GM21528 (cell line): Measurements from ENCODE around the gene ATXN7.
A peak's percentile ranks its signal among the peaks of the same experiment; 100 is the strongest.

Experiments used
- ATAC-seq: cut with Tn5 transposase; IDR thresholded peaks from one replicate; pipeline ENCODE4 v1.9.1; 2021; ENCODE audit warnings: mild to moderate bottlenecking, moderate library complexity; ENCODE audit not compliant: unreplicated experiment, low FRiP score

ATXN7 gene

DNA sequence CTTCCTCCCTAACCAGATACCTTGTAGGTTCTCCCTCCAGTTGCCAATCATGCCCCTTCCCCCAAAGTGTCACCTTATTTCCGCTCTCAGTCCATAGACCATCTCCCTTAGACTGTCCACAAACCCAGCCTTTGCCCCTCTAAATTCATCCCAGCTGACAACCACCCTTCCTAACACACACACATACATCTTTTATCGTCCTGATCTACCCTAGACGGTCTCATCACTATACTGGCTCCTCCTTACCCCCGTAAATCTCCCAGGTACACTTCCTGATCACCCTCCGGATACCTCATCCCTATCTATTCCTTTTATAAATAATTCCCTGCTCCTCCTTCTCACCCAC, 890 bp upstream of the ATXN7 start:
- ATAC-seq = peak; percentile 14

DNA sequence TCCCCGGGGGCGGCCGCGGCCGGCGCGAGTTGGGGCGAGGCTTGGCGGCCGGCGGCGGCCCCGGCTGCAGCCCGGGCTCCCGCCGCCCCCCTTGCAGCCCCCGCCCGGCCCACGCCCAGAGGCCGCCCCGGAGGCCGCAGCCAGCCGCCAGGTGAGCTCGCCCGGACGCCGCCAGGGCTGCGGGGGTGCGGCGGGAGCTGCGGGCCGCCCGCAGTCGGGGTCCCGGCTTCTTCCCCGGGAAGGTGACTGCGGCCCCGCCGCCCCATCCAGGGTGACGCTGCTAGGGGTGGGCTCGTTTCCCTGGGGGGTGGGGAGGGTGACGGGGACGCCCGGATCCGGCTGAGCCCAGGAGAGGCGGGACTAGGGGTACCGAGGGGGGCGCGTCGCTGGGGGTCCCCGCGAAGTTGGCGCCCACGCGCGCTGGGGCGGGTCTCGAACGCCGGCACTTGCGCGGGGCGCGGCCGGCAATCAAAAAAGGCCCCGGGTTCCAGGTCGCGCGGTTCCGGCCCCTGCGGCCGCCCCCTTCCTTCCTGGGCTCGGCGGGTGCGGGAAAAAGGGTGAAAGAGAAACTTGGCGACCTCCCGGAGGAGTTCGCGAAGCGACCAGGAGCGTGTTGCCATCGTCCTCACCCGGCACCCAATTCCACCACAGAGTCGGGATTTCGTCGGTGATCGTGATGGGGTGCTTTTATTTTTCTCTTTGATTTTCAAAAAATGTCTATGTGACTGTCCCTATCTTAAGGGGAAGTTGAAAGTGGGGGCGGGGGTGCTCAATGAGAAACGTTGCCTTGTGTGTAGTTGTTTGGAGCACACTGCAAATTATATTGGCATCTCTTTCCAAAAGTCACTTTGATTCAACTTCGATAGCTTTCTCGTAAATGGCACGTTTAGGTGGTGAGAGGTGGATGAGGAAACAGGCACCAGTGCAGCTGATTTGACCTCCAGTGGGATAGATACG, 619 bp downstream of the ATXN7 start:
- peak; percentile 48 for ATAC-seq

DNA sequence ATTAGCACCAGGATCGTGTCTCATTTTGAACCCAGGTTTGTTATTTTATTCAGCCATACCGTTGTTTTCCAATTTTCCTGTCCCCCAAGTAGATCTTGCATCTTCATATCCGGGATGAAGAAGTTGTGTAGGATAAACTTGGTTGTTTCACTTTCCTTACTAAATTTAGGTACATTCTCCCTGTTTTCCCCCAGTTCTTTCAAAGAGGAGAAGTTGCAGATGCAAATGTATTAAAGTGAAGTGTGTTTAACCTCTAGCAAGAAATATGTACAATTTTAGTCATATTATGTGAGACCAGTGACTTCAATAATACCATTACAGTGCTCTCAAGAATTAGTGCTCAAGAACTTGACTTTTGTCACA, 1.3 kb downstream of the ATXN7 start:
- no peak for ATAC-seq

DNA sequence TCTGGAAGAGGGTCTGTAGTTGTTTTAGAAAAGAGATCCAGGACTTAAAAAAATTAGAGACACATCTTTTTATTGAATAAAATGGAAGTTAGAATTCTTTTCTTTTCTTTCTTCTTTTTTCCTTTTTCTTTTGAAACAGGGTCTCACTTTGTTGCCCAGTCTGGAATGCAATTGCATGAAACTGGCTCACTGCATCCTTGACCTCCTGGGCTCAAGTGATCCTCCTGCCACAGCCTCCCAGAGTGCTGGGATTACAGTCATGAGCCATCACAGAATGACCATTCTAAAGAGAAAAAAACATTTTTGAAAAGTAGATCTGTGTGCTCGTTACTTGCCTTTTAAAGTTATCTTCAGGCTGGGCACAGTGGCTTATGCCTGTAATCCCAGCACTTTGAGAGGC, 3.6 kb downstream of the ATXN7 start:
- no peak for ATAC-seq

DNA sequence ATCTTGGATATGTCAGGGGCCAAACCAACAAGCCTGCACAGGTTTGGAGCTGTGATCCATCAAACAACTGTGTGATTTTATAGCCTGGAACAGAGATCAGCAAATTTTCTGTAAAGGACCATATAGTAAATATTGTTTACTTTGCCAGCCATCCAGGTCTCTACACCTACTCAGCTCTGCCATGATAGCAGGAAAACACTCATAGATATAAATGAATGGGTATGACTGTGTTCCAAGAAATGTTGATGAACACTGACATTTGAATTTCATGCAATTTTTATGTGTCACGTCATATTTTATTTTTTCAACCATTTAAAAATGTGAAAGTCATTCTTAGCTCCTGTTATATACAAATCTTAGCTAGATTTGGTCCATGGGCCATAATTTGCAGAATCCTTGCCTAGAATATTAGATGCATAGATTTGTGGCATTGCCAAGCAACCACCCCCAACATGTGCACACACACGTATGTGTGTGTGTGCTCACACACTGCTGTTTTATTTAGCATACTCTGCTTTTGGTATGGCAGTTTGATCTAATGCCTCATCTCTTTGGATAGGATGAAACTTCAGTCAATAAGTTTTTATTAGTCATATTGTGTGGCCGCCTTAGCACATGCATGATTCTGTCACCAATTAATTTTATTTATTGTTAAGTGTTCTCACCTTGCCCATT, 6.4 kb downstream of the ATXN7 start:
- no peak for ATAC-seq

DNA sequence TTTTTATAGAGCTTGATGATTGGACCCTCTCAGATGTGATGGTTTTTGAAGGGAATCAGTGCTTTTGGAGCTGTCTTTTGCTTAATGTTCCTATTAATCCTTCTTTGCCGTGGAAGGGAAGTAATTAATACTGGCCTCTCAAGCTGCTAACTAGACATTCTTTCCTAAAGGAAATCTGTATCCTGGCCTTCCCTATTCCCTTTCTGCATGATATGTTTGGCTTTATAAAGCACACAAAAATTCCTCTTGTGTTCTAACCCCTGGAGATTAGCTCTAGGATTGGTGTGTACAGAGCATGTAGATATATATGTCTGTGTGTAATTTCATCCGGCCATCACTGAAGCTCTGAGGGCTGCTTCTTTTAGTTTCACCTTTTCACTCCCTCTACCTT, 6.9 kb downstream of the ATXN7 start:
- no peak for ATAC-seq

DNA sequence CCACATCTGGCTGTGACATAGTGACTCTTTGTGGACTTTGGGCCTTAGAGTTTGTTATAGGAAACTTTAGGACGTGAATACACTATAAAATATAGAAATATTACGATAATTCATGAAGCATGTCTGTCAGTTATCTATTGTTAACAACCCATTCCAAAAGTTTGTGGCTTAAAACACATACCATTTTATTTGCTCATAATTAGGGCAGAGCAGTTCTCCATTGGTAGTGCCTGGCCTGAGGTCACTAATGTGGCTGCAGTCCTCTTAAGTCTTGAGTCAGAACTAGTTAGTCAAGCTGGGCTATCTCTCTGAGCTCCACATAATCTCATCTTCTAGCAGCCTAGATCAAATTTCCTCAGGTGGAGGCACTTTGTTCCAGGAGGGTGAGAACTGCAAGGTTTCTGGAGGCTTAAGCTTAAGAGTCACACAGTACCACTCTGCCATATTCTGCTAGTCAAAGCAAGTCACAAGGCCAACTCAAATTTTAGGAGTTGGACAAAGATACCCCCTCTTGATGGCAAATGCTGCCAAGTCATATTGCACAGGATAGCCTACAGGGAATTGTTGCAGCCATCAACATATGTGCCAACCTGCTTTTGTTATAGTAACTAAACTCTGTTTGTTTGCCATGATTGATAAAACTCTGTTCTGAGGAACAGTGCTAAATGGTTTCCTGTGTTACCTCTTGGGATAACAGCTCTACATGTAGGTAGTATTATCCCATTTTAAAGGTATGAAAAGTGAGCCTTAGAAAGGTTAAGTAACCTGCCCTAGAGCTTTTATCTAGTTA, 8.7 kb downstream of the ATXN7 start:
- ATAC-seq = no peak

DNA sequence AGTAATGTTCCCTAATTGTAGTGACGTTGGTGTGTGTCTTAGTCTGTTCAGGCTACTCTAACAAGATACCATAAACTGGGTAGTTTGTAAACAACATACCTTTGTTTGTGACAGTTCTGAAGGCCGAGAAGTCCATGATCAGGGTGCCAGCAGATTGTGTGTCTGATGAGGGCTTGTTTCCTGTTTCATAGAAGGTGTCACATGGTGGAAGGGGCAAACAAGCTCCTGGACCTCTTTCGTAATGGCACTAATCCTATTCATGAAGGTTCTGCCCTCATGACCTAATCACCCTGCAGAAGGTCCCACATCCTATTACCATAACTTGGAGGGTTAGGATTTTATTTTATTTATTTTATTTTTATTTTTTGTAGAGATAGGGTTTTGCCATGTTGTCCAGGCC, 11.1 kb downstream of the ATXN7 start:
- ATAC-seq = no peak

DNA sequence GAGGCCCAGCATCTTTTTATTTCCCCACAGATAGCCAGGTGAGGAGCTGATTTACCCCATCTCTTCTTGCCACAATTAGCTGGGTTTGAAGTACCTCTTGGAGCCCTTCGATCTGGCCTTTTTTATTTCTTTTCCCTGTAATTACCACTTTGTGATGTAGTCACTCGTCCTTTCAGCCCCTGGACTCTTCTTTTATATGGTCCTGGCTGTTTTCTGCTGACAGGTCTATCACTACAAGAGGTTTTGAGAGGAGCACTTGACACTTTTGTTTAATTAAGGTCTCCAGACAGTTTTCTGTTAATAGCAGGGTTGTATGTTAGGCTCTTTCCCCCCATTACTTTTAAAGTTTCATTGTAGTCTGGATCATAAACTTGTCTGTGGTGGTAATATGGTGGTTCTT, 11.8 kb downstream of the ATXN7 start:
- no peak for ATAC-seq

DNA sequence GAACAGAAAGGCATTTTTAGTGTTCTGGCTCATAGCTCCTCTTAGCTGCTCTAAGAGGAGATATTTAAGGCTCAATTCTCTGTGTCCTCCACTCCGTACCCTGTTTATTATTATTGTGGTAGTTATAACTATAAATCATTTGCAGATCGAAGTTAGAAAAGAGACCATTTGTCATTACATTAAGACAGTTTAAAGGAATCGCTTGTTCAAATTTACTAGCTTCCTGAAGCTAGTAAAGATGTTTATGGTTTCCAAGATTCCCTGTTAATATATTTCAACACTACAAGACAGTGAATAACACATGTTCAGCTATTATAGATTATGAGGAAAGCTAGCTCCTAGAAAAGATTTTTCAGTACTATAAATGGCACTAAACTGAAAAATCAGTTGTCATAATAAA, 12.6 kb downstream of the ATXN7 start:
- no peak for ATAC-seq

DNA sequence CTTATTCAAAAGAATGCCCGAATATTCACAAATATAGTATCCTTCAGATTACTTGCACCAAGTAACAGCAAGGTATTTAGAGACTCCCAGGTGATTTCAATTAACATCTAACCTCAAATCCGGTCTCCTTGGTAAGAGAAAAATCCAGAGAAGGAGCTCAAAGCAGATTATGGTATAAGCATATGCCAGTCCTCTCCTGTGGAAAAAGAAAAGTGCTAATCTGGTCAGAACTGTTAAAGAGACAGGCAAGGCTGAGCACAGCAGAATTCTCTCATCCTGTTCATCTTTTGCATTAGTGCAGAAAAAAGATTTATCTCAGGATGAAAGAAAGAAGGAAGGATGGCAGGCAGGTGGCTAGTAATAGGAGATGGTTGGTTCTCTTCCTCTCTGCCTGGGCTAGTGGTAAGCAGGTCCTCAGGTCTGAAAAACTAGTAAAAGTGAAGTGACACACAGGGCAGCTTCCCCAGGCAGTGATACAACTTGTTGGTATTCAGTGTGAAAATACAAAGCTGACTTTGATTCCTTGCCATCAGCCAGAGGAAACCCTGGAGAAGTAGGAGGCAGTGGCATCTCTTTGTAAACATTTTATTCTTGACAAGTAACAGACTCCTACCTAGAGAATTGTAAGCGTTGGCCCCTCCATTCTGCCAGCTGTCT, 14.2 kb downstream of the ATXN7 start:
- ATAC-seq = no peak

DNA sequence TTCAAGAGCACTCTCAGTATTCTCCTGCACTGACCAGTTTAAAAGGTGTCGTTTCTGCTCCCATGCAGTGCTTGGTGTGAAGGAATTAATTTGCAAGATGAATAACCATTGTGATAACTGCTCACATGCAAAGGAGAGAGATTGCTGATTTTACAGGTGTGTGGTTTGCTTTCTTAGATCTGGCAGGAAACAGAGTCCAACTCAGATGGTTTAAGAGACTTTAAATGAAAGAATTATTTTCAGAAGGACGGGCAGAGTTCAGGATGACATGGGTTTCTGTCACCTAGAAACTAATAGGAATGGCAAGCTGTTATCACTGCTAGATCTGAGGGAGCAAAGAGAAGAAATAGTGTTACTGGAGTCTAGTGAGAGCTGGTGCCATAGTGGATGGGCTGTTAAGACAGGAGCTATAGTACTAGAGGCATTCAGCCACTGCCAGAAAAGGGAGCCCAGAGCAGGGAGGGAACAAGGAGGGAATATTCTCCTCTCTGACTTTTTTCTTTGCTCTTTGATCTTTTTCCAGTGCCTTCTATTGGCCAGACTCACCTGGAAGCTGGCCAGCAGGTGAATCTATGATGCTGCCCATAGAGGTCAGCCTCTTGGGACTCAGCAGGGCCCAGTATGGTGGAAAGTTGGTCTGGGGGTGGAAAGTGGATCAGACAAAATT, 14.9 kb downstream of the ATXN7 start:
- no peak for ATAC-seq

DNA sequence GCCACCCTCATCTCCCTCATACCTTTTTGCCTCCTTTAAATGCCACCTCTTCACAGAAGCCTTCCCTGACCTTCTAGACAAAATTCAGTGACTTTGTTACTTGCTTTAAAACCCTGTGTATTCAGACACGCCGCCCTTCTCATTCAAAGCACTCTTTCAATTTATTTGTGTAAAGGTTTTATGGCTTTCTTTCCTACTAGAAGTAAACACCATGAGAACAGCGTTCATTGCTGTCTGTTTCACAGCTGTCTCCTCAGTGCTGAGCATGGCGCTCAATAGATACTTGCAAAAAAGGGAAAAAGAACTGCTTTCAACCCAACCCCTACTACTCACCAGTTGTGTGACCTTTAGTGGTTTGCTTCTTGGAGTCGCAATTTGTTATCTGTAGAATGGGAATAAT, 17.0 kb downstream of the ATXN7 start:
- ATAC-seq = no peak

DNA sequence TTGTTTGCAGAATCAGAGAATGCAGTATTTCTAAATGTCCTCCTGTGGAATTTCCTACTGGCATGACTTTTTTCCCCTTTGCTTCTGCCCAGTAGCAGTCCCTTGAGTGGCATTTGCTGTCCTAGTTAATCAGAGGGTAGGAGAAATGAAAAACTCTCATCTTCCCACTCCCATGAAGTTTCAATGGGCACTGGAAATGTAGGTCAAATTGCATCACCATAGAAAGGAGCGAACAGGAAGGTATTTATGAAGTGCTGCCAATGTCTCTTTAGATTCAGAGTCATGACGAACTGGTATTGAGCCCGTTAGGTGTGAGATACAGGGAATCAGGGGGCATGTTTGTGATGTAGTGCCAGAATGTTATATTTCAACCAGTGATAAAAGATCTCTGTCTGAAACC, 23.2 kb downstream of the ATXN7 start:
- ATAC-seq = no peak

DNA sequence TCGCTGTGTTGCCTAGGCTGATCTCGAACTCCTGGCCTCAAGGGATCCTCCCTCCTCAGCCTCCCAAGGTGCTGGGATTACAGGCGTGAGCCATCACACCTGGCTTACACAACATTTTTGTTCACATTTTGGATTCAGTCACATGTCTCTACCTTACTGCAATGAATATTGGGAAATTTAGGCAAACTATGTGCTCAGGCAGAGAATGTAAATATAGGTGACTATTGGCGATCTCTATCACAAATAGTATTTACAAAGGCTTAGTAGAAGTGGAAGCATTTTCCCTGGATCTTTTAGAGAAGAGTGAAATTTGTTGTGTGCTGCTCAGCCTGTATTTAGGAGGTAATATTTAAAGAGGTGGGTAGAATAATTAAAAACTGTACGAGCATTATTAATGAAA, 27.9 kb downstream of the ATXN7 start:
- ATAC-seq = no peak

DNA sequence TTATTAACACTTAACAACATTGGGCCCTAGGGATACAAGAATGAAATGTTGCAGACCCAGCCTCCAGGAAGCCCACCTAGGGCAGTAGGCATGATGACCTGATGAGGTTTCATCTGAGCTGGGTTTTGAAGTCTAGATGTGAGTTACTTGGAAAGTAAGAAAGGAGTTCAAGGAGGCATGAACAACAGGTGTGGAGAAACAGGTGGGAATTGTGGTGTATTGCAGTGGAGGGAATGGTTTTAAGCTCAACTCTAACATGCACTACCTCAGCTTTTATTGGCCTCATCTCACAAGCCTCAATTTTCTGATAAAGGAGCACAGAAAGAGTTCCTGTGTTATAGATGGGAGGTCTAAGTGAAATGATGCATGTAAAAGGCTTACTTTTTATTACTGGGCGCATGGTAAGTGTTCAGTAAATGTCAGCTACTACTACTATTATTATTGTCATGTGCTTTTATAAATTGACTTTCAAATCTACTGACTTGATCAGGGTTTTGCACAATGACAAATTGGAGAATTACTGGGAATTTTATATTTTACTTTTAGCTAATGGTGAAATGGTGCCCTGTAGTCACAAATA, 29.2 kb downstream of the ATXN7 start:
- no peak for ATAC-seq

DNA sequence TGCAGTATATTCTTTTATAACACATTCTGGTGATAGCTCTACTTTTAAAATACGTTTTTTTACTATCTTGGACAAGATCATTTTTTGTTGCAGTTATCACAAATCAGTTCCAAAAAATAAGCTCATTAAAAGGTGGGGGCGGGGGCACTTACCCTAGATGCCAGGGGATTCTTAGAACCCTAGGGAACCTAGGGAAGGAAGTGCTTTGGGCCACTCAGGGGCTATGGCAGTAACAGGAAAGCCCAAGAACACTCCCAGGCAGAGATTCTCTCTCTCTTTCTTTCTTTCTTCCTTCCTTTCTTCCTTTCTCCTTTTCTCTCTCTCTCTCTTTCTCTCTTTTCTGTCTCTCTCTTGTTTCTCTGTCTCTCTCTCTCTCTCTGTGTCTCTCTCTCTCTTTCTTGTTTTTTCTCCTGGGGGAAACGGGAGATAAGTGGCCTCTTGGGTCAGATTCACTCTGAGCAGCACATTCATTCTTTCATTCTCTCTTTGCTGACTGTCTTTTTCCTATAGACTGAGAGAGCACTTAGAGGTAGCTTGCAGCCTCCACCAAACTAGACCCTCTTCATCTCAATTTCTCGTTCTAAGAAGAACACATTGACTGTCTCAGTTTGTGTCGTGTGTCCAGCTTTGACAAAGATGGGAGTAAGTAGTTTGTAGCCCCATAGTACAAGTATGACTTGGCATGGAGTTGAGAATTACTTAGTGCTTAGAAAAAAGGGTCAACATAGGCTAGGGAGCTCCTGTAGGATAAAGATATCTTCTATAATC, 31.9 kb downstream of the ATXN7 start:
- ATAC-seq = no peak

DNA sequence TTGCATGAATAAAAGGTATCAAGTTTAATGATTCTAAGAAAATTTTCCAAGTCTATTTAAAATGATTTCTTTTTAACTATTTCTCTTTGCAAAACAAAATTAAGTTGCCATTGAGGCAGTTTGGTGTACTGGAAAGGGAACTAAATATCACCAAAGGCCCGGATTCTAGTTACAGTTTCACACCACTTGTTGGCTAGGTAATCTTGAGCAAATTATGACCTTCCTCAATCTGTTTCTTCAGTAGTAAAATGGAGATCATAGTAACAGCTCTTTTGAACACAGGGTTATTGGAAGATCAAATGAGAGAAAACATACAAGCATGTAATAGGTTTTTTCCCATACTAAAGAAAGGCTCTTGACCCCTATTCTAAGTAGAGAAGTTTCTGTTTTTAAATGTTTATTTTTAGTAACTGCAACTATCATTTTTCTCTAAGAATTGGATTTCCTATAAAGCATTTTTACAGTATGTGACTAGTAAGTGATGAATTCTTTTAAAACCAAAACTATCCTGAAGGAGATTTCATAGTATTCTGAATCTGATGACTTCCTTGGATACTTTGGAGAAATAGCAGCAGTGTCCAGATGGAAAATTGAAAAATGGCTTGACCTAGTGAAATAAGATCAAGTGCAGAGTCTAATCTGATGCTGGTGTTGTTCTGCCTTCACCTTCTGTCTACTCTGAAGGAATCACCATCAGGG, 32.8 kb downstream of the ATXN7 start:
- peak; percentile 75 for ATAC-seq

DNA sequence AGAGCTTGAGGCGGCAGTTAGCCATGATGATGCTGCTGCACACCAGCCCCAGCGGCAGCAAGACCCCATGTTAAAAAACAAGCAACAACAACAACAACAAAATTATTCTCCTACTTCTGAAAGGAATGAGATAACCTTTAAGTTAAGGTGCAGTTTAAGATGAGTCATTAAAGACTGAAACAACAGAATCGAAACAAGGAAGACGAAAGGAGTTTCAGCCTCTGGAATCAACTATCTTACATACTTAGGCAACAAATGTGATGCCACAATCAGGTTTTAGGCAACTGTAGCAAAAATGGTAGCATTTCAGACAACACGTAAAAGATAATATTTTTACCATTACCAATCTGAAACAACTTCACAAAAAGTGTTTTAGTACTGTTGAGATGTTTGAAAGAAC, 36.3 kb downstream of the ATXN7 start:
- ATAC-seq = no peak
